GM12878 (cell line): ENCODE measurements around the gene CDCA7. TPM values are rescaled to one million over a fixed set of nuclear protein-coding genes. Genes with fewer than 3 reads are reported as not detected.

Experiments
- ATAC-seq: fragments of 200-7000 bp; cut with Tn5 transposase; 3 replicates; pipeline ENCODE4 v1.9.1; 2020; ENCODE audit warnings: mild to moderate bottlenecking, moderate library complexity
- BruUV-seq: library from RNA; stranded (reverse); fragments of 400-500 nt; replicated peaks from 2 replicates; lab custom pipeline; 2021; lab: Mats Ljungman, UMichigan
- CTCF ChIA-PET: fragments of 300-600 bp; sonication (Branson Sonifier 250); formaldehyde crosslinking; extraction: SDS; loops from one replicate; lab custom pipeline; 2021; ENCODE audit warnings: inconsistent platforms; lab: Yijun Ruan, JAX
- POLR2A ChIA-PET: fragments of 350-600 bp; formaldehyde crosslinking; extraction: SDS; loops from one replicate; lab custom pipeline; 2021; ENCODE audit warnings: inconsistent platforms; lab: Charles Lee
- RAD21 ChIA-PET: fragments of 300-600 bp; sonication (Branson Sonifier 250); formaldehyde crosslinking; loops from one replicate; lab custom pipeline; 2023; ENCODE audit warnings: antibody characterized with exemption; ENCODE audit not compliant: unreplicated experiment; lab: Charles Lee
- SMC1A ChIA-PET: fragments of 300-600 bp; sonication (Branson Sonifier 250); formaldehyde crosslinking; loops from one replicate; lab custom pipeline; 2023; ENCODE audit not compliant: unreplicated experiment, uncharacterized antibody; lab: Charles Lee
- DNase-seq: peaks from one replicate; pipeline ENCODE4 v3.0.0-alpha.2; 2011; ENCODE audit warnings: low read depth, low spot score
- FAIRE-seq: peaks from 3 replicates; lab custom pipeline; 2011; peaks lifted over from hg19 to GRCh38; lab: Jason Lieb, UNC
- H2AFZ ChIP-seq: 2 replicates; pipeline ENCODE4 v1.6.0; 2011; ENCODE audit warnings: low read depth, low read length, control low read depth; ENCODE audit not compliant: control insufficient read depth
- H3K27ac ChIP-seq: 2 replicates; pipeline ENCODE4 v1.5.1; 2011; ENCODE audit warnings: control low read depth; ENCODE audit not compliant: control insufficient read depth, insufficient read depth
- H3K27me3 ChIP-seq, 2 experiments: replicated peaks in 1 of 2; 2 replicates each; pipeline versions ENCODE4 v1.6.0 to v1.6.1; 2011; ENCODE audit warnings: low read length in 1 of 2; ENCODE audit not compliant: control insufficient read depth in 2 of 2, insufficient read depth in 2 of 2
- H3K36me3 ChIP-seq, 2 experiments: 2 replicates each; pipeline ENCODE4 v1.5.1; 2011; ENCODE audit warnings: low read length in 1 of 2; ENCODE audit not compliant: control insufficient read depth in 2 of 2, insufficient read depth in 2 of 2
- H3K4me1 ChIP-seq: 2 replicates; pipeline ENCODE4 v1.6.1; 2011; ENCODE audit warnings: mild to moderate bottlenecking, low read length, moderate library complexity, mixed read lengths; ENCODE audit not compliant: control insufficient read depth, insufficient read depth
- H3K4me2 ChIP-seq: 2 replicates; pipeline ENCODE4 v1.6.0; 2011; ENCODE audit warnings: control low read depth; ENCODE audit not compliant: control insufficient read depth, insufficient read depth
- H3K4me3 ChIP-seq: fragments of 200-600 bp; sonication (generic); 2 replicates; pipeline ENCODE4 v1.5.1; 2016
- H3K79me2 ChIP-seq: 2 replicates; pipeline ENCODE4 v1.6.0; 2011; ENCODE audit warnings: low read length; ENCODE audit not compliant: control insufficient read depth, insufficient read depth
- H3K9ac ChIP-seq: 2 replicates; pipeline ENCODE4 v1.8.0; 2011; ENCODE audit warnings: low read length, control low read depth, mixed read lengths; ENCODE audit not compliant: control insufficient read depth, insufficient read depth
- H3K9me3 ChIP-seq: replicated peaks from 3 replicates; pipeline ENCODE4 v1.5.1; 2011; ENCODE audit warnings: mild to moderate bottlenecking, low read length; ENCODE audit not compliant: control insufficient read depth, insufficient read depth
- H4K20me1 ChIP-seq: 2 replicates; pipeline ENCODE4 v1.6.0; 2011; ENCODE audit not compliant: control insufficient read depth, insufficient read depth
- DPF2 ChIP-seq: fragments of 450-650 bp; IDR thresholded peaks from 2 replicates; pipeline ENCODE4 v1.6.1; 2017; ENCODE audit warnings: mild to moderate bottlenecking
- FOS ChIP-seq: IDR thresholded peaks from 3 replicates; pipeline ENCODE4 v1.6.1; 2011; ENCODE audit warnings: borderline replicate concordance; ENCODE audit not compliant: insufficient read length; ENCODE audit errors: extremely low read depth
- IKZF1 ChIP-seq: fragments of 450-650 bp; conservative IDR thresholded peaks from 2 replicates; pipeline ENCODE4 v1.6.1; 2017; ENCODE audit warnings: antibody characterized with exemption, mild to moderate bottlenecking
- KAT2A ChIP-seq: conservative IDR thresholded peaks from 2 replicates; pipeline ENCODE4 v1.6.1; 2011; ENCODE audit warnings: low read depth, low read length; ENCODE audit not compliant: control insufficient read depth
- KLF5 ChIP-seq: fragments of 450-650 bp; IDR thresholded peaks from 2 replicates; pipeline ENCODE4 v1.6.1; 2014; ENCODE audit warnings: mild to moderate bottlenecking; ENCODE audit not compliant: partially characterized antibody
- LARP7 ChIP-seq: fragments of 450-650 bp; IDR thresholded peaks from 2 replicates; pipeline ENCODE4 v1.6.1; 2017; ENCODE audit warnings: mild to moderate bottlenecking
- NBN ChIP-seq: fragments of 450-650 bp; IDR thresholded peaks from 2 replicates; pipeline ENCODE4 v1.6.1; 2016
- NFXL1 ChIP-seq: fragments of 450-650 bp; IDR thresholded peaks from 2 replicates; pipeline ENCODE4 v1.6.1; 2017; ENCODE audit warnings: antibody characterized with exemption, mild to moderate bottlenecking, borderline replicate concordance
- RCOR1 ChIP-seq: conservative IDR thresholded peaks from 2 replicates; pipeline ENCODE4 v1.6.1; 2012; ENCODE audit warnings: low read depth, low read length, improper control_type of control experiment
- SMAD1 ChIP-seq: fragments of 450-650 bp; IDR thresholded peaks from 2 replicates; pipeline ENCODE4 v1.6.1; 2018; ENCODE audit warnings: mild to moderate bottlenecking, low read depth; ENCODE audit not compliant: partially characterized antibody
- WRNIP1 ChIP-seq: IDR thresholded peaks from 2 replicates; pipeline ENCODE4 v1.6.1; 2011; ENCODE audit warnings: low read depth, low read length, improper control_type of control experiment, borderline replicate concordance
- WGBS: methylation state at CpG from one replicate; pipeline ENCODE4 v1.1.6; 2016; ENCODE audit warnings: low lambda C conversion rate; ENCODE audit not compliant: insufficient replicate concordance, insufficient coverage; ENCODE audit errors: missing lambda C conversion rate; 5-methylcytosine and 5-hydroxymethylcytosine counted together
- in situ Hi-C: fragments of 300-500 bp; cut with MboI; formaldehyde crosslinking; loops from 9 replicates; pipeline ENCODE4 v1.14.3; 2018; ENCODE audit warnings: mixed read lengths
- intact Hi-C: fragments of 100-400 bp; cut with micrococcal nuclease; formaldehyde crosslinking; loops from one replicate; pipeline ENCODE4 v1.14.2; 2022; ENCODE audit not compliant: unreplicated experiment
- polyA plus RNA-seq, 11 experiments: library from polyadenylated mRNA; depleted of rRNA in 4 of 11; unstranded in 6 of 11; stranded (reverse) in 5 of 11; fragments of >200 nt; fragmentation: Nextera tagmentation in 4 of 11; fragmentation: Illumina TruSeq in 1 of 11; extraction: Ambion mirVana in 4 of 11; extraction: Trizol in 1 of 11; gene quantifications; 1 replicate in 1 of 11; 2 replicates in 10 of 11; pipeline versions ENCODE4 v1.2.1 to v1.2.3, GENCODE V29; 2011 to 2016; ENCODE audit warnings: inconsistent platforms in 2 of 11, missing spikeins in 2 of 11, low read depth in 1 of 11
- total RNA-seq, 4 experiments: library from RNA; depleted of rRNA in 3 of 4; stranded (reverse); fragments of >200 nt in 3 of 4; fragmentation: Illumina TruSeq in 1 of 4; extraction: Trizol in 1 of 4; gene quantifications; 2 replicates each; pipeline versions ENCODE4 v1.2.1 to v1.2.3, GENCODE V29; 2013 to 2021
- TF ChIP-seq, protein P1 (sequence below): fragments of 450-650 bp; IDR thresholded peaks from 2 replicates; pipeline ENCODE4 v1.6.1; 2017; ENCODE audit warnings: mild to moderate bottlenecking, low read depth, inconsistent platforms; ENCODE audit not compliant: poor library complexity, severe bottlenecking
- TF ChIP-seq, protein P2 (sequence below): IDR thresholded peaks from 2 replicates; pipeline ENCODE4 v1.6.1; 2012; ENCODE audit warnings: mild to moderate bottlenecking, low read depth, low read length

Gene CDCA7
- total and polyA plus RNA-seq, 10 of the 15 experiments (the other 5 are each of a cell fraction or from before 2014, with no cell fraction given): 23.5 to 71.3 (median 40.8) TPM

- no peak overlapping the region; the same call in 1 of the 2 replicates for H3K27ac ChIP-seq
- 20% methylated on average over 5 of the region's 5 CpGs for WGBS
- peak overlapping the region; percentile 96 for H3K4me2 ChIP-seq
- H2AFZ ChIP-seq: no peak overlapping the region
- H3K4me1 ChIP-seq: peaks cover 17% of the 10 kb centered on the region
- no peaks in the 10 kb centered on the region for H4K20me1 ChIP-seq
- in situ Hi-C loops (no loop called here), intact Hi-C loops (no loop called here)
- H3K36me3 ChIP-seq: no peaks in the 10 kb centered on the region
- ATAC-seq: no peak
- ChIA-PET SMC1A (no interaction called here), POLR2A (no interaction called here), RAD21 (no interaction called here), CTCF (interaction anchor here (1.2 kb wide), 1 partner anchor 69 kb away, joined by 5 read pairs; no protein-coding TSS in a partner anchor)
- H3K9ac ChIP-seq: peak overlapping the region; percentile 84; the same call in 1 of the 2 replicates
- H3K9me3 ChIP-seq: no peaks in the 10 kb centered on the region
- DNase-seq: no peak
- TF ChIP-seq NBN (no peak), KAT2A (no peak), RCOR1 (no peak), SMAD1 (no peak), WRNIP1 (no peak), IKZF1 (no peak), KLF5 (no peak), DPF2 (no peak), NFXL1 (no peak), LARP7 (no peak), FOS (no peak)
- TF ChIP-seq, protein P1, sequence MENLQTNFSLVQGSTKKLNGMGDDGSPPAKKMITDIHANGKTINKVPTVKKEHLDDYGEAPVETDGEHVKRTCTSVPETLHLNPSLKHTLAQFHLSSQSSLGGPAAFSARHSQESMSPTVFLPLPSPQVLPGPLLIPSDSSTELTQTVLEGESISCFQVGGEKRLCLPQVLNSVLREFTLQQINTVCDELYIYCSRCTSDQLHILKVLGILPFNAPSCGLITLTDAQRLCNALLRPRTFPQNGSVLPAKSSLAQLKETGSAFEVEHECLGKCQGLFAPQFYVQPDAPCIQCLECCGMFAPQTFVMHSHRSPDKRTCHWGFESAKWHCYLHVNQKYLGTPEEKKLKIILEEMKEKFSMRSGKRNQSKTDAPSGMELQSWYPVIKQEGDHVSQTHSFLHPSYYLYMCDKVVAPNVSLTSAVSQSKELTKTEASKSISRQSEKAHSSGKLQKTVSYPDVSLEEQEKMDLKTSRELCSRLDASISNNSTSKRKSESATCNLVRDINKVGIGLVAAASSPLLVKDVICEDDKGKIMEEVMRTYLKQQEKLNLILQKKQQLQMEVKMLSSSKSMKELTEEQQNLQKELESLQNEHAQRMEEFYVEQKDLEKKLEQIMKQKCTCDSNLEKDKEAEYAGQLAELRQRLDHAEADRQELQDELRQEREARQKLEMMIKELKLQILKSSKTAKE: no peak
- TF ChIP-seq, protein P2, sequence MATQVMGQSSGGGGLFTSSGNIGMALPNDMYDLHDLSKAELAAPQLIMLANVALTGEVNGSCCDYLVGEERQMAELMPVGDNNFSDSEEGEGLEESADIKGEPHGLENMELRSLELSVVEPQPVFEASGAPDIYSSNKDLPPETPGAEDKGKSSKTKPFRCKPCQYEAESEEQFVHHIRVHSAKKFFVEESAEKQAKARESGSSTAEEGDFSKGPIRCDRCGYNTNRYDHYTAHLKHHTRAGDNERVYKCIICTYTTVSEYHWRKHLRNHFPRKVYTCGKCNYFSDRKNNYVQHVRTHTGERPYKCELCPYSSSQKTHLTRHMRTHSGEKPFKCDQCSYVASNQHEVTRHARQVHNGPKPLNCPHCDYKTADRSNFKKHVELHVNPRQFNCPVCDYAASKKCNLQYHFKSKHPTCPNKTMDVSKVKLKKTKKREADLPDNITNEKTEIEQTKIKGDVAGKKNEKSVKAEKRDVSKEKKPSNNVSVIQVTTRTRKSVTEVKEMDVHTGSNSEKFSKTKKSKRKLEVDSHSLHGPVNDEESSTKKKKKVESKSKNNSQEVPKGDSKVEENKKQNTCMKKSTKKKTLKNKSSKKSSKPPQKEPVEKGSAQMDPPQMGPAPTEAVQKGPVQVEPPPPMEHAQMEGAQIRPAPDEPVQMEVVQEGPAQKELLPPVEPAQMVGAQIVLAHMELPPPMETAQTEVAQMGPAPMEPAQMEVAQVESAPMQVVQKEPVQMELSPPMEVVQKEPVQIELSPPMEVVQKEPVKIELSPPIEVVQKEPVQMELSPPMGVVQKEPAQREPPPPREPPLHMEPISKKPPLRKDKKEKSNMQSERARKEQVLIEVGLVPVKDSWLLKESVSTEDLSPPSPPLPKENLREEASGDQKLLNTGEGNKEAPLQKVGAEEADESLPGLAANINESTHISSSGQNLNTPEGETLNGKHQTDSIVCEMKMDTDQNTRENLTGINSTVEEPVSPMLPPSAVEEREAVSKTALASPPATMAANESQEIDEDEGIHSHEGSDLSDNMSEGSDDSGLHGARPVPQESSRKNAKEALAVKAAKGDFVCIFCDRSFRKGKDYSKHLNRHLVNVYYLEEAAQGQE: no peak
- no peaks in the 10 kb centered on the region for H3K27me3 ChIP-seq
- peaks cover 31% of the 10 kb centered on the region for H3K79me2 ChIP-seq
- no peak for FAIRE-seq
- BruUV-seq: no TSS peak
- H3K4me3 ChIP-seq: peak overlapping the region; percentile 78
Observed at GRCh38 chr2:173353556-173353955, 1.1 kb upstream of the CDCA7 start.
